Tibial nerve (tissue), 3 donors: ENCODE data around the gene PRDX5.

ENCODE experiments used
- CTCF ChIP-seq, 5 experiments: fragments of 200-600 bp in 3 of 5; fragments of 450-650 bp in 2 of 5; sonication (generic) in 3 of 5; IDR thresholded peaks; one replicate each; pipeline ENCODE4 v1.5.1; 2016 to 2019; ENCODE audit warnings: antibody characterized with exemption in 5 of 5, mild to moderate bottlenecking in 3 of 5, moderate library complexity in 2 of 5
- POLR2A ChIP-seq, 2 donors: fragments of 450-650 bp; IDR thresholded peaks; one replicate each; pipeline ENCODE4 v1.6.1; 2017; ENCODE audit warnings: antibody characterized with exemption in 2 of 2, mild to moderate bottlenecking in 2 of 2, moderate library complexity in 2 of 2

- TF ChIP-seq CTCF (IDR thresholded peaks at IDR 0.05) (peak; percentile 41 to 71 (median 51)), POLR2A (IDR thresholded peaks at IDR 0.05) (peak in 1 of 2 donors; percentile 40)
These were observed 24.2 kb downstream of the PRDX5 start for GRCh38 chr11:64341851-64342791.
